HG02642 (cell line): ENCODE measurements around the gene UNKL.
"Not testable (repeated sequence)": the region's sequence is repeated elsewhere in the genome, so short reads cannot be mapped to it uniquely, and the experiment has no call there.

Experiments
- ATAC-seq: cut with Tn5 transposase; IDR thresholded peaks from one replicate; pipeline ENCODE4 v1.9.1; 2021; ENCODE audit warnings: mild to moderate bottlenecking; ENCODE audit not compliant: unreplicated experiment, poor library complexity

The UNKL gene

DNA sequence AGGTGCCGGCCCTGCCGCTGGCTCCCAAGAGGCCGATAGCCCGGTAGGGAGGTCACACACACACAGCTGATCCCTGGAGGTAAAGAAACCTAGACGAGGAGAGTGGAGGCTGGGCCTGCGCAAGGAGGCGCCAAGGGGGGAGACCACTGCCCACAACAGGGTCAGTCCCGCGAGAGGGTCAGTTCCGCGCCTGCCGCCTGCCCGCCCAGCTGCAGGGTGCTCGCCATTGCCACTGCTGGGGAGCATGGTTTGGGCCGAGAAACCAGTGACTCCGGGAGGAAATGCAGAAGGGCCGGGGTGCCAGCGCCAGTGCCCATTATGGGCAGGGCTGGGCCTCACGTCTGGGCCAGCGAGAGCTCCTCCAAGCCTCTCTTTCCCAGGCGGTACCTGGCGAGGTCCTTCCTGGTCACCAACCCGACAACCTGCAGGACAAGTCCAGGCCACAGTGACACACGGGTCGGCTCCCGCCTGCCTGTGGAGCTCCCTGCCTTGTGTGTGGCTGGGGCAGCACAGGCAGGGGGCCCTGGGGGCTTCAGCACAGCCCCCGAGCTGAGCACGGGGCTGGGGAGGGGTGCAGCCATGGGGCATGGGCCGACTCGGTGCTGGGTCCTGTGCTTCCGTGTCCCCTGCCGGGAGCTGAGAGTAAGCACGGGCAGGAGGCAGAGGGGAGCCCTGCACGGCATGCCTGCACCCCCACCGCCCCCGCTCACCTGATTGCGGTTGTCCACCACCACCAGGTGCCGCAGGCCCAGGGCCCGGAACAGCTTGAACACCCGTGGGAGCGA is 32.0 kb upstream of the UNKL start:
- ATAC-seq, result no peak

DNA sequence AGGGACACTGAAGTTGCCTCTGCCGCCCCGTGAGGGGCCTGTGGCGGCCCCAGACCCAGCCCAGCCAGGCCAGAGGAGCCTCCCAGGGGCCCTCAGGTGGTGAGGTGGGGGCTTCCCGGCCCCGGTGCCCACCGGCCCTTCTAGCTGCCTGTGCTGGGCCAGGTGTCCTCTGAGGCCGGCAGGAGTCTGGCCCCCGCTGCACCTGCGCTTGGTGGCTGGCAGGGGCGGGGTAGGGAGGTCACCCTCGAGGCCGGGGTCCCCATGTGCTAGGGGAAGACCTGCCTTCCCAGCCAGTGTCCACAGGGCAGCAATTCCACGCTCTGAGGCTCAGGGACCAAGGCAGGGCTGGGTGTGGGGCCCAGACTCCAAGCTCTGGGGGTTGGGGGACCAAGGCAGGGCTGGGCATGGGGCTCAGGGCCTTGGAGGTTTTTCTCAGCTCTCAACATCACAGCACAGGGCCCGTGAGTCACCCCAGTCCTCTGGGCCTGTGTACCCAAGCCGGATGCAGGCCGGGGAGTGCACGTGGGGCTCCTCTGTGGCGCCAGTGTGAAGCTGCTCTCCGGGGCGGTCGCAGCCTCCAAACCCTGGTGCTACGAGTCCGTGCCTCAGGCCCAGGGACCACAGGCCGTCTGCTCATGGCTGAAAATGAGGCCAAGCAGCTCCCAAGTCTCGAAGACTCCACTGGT is 31.2 kb upstream of the UNKL start:
- ATAC-seq, result no peak

GRCh38 chr16:1444730-1445517 is 30.4 kb upstream of the UNKL start:
- no peak for ATAC-seq

- no peak for ATAC-seq
Observed at GRCh38 chr16:1443980-1444729, 29.7 kb upstream of the UNKL start, which contains the start of gene CCDC154. Gene CCDC154, minus strand, starts transcription at chr16:1444556. Its CDS starts 234 bp downstream, at chr16:1444322.

- ATAC-seq, result no peak
Observed at GRCh38 chr16:1443403-1443973, 29.0 kb upstream of the UNKL start.

- ATAC-seq, result no peak
Observed at GRCh38 chr16:1442697-1443096, 28.2 kb upstream of the UNKL start.

GRCh38 chr16:1441391-1441829 is 26.9 kb upstream of the UNKL start:
- ATAC-seq, result no peak

DNA sequence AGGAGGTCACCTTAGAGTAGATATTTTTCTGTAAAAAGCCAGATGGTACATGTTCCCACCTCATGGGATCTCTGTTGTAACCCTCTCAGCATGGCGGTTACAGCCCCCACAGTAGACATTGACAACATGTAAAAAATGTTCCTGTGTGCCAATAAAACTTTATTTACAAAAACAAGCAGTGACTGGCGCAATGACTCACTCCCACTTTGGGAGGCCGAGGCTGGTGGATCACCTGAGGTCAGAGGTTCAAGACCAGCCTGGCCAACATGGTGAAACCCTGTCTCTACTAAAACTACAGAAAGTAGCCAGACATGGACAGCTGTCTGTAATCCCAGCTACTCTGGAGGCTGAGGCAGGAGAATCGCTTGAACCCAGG is 25.2 kb upstream of the UNKL start:
- not testable (repeated sequence) for ATAC-seq

DNA sequence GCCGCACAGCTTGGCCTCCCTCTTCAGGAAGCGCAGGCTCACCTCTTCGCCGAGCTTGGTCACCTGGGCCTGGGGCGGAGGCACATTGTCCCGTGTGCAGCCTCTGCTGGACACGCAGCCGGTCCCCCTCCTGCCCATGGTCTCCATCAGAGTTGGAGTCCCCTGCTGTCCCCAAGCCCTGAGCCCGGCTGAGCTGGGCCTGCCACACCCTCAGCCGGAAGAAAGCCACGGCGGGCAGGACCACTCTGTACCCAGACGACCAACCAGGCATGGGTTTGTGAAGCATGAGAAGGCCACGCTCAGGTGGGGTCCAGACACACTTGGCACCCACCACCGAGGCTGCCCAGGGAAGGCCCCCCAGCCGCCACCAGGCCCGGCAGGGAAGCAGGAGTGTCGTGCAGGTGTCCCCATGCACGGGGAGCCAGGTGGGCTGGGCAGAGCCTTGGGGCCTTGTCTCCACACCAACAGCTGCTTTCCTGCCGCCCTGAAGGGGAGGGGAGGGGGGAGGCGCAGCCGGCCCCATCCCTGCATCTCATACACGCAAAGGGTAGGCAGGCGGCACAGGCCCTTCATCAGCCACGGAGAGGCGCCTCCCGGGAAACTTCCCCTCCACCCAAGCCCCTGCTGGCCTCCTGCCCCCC is 24.7 kb upstream of the UNKL start:
- ATAC-seq, result no peak

DNA sequence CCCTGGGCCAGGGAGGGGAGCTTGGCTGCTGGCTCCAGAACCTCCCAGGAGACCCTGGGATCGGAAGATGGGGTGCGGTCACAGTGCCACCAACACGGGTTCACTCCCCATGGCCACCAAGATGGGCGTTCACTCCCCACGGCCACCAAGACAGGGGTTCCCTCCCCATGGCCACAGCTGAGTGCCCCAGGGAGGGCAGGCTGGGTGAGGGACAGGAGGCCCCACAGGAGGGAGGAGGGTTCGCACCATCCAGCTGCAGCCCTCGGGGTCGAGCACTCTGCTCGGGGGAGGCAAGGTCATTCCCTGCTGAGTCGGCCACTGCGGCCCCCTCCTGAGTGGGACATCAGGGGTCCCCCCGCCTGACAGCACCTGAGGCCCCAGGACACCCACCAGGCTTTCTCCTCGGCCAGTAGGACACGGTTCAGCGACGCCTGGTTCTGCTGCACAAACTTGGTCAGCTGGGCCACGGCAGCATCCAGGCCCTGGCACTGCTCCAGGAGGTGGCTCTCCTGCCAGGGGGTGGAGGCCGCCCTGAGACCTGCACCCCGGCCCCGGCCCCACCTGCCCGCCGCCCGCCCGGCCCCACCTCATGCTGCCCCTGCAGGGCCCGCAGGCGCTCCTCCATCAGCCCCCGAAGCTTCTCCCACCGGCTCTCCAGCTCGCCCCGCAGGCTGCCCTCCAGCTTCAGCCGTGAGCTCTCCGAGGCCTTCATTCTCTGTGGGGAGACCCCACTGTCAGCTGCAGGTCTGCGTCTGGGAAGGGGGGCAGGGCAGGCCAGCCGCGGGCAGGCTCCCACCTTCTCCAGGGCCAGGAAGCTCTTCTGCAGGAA is 23.9 kb upstream of the UNKL start:
- ATAC-seq, result no peak

DNA sequence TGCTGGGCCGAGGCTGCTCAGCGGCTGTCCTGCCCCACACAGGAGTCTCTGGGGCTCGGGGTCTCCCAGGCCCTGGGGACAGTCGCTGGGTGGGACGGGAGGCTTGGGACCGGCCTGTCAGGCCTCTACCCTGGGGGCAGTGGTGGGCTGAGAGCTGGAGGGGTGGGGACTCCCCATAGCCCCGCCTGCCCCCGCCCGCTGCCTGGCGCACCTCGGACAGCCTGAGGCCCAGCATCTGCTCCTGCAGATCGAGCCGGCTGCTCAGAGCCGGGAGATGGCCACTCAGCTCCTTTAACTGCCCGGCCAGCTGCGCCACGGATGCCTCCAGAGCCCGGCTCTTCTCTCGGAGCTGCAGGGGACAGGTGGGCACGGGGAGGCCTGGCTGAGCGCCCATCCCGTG is 23.1 kb upstream of the UNKL start:
- no peak for ATAC-seq

DNA sequence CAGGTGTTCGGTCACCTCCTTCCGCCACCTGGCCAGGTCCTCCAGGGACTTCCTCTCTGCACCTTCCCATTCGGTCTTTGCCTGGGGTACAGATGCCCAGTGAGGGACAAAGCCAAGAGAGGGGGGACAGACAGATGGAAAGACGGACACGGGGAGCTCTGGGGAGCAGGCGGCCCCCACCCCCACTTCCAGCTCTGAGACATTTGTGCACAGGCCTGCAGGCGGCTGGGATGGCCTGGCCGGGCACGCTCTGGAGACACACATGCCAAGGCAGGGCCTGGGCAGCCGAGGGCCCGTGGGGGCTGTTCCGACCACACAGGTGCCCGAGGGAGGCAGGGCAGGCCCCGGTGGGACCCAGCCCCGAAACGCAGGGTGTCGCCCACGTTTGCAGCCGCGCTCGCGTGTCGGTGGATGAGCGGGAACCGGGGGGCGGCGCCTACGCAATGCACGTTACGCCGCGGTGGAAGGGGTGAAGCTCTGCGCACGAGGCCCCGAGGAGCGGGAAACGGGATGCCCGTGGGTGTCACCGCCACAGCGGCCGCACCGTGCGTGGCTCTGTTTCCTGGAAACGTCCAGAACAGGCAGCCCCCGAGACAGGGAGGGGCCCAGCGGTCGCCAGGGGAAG is 22.3 kb upstream of the UNKL start:
- no peak for ATAC-seq

DNA sequence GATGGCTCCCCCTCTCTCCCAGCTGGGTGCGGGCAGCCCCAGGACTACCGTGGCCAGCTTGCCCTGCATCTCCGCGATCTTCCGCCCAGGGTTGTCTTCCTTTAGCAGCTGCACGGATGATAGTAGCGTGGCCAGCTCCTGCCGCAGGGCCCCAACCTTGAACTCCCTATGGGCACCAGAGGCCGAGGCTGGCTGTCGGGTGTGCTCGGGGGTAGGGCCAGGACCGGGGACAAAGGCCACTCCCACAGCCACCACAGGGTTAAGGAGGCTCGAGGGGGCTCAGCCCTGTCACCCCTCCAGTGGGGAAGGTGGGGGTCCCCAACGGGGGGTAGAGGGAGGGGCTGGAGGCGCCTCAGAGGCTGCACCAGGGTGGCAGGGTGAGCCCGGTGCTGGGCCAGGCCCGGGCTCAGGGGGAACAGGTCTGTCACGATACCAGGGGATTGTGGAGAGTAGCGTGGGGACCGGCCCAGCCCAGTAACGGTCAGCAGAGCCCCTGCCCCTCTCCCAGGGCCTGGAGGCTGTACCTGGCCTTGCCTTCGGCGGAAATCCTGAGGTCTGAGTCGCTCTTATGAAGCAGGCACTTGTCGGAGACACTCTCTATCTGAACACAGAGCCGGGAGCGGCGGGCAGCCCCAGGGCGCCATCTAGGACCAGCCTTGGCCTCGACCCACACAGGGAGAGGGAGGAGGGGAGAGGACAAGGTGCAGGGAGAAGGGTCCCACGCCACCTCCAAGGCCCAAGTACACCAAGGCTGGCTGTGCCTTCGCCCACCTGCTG is 21.6 kb upstream of the UNKL start:
- no peak for ATAC-seq

- ATAC-seq, result no peak
Observed at GRCh38 chr16:1434644-1435592, 20.4 kb upstream of the UNKL start.

DNA sequence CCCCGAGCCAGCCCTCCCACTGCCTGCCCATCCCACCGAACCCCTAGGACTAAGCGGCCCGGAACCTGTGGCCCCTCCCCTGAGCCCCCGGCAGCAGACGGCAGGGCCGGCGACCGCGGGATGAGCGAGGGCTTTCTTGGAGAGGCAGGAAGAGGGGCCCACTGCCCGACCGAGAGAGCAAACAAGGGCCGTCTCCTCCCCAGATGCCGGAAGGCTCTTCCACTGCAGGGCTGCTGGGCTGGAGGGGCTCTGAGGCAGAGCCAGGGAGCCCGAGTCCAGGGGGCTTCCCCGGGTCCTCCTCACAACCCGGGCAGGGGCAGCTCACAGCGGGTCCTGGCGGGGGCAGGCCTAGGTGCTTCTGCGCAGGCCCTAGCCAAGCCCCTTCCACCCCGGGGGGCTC is 19.3 kb upstream of the UNKL start:
- ATAC-seq, result no peak

DNA sequence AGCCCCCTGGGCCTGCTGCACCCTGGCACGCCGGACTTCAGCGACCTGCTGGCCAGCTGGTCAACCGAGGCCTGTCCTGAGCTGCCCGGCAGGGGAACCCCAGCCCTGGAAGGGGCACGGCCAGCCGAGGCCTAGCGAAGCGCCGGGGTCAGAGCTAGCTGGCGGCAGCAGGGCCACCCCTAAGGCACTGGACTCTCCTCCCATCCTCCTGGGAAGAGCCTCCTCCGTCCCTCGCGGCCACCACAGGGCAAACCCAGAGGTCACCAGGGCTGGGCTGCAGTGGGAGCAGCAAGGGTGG is 18.7 kb upstream of the UNKL start:
- ATAC-seq, result no peak
